Pancreas (tissue), 10 donors: ENCODE data around the gene SLC16A1. TPM values are rescaled to one million over a fixed set of nuclear protein-coding genes. Genes with fewer than 3 reads are reported as not detected.
"Not testable (repeated sequence)": the region's sequence is repeated elsewhere in the genome, so short reads cannot be mapped to it uniquely, and the experiment has no call there.

Experiments
- ATAC-seq, 4 donors: fragments of 200-7000 bp; cut with Tn5 transposase; one replicate each; pipeline versions ENCODE4 v1.8.0 to v1.9.1; 2020; ENCODE audit warnings: mild to moderate bottlenecking in 4 of 4, moderate library complexity in 4 of 4
- DNase-seq, 6 donors: peaks; one replicate each; pipeline ENCODE4 v3.0.0-alpha.2; 2020
- FAIRE-seq: peaks from 2 replicates; lab custom pipeline; 2012; peaks lifted over from hg19 to GRCh38; lab: Jason Lieb, UNC
- H3K27ac ChIP-seq, 4 donors: fragments of 200-600 bp; sonication (generic); 1 replicate in 3 of 4; 2 replicates in 1 of 4; pipeline versions ENCODE4 v1.5.0 to v1.8.0; 2020
- H3K27me3 ChIP-seq, 4 donors: fragments of 200-600 bp; one replicate each; pipeline ENCODE4 v1.8.0; 2021
- H3K36me3 ChIP-seq, 3 donors: fragments of 200-600 bp; sonication (generic) in 1 of 3; one replicate each; pipeline versions ENCODE4 v1.5.0 to v1.8.0; 2020 to 2021
- H3K4me1 ChIP-seq, 3 donors: fragments of 200-600 bp; one replicate each; pipeline ENCODE4 v1.8.0; 2021
- H3K4me3 ChIP-seq, 4 donors: fragments of 200-600 bp; sonication (generic) in 2 of 4; one replicate each; pipeline versions ENCODE4 v1.5.0 to v1.8.0; 2020 to 2021
- H3K9me3 ChIP-seq, 4 donors: fragments of 200-600 bp; one replicate each; pipeline ENCODE4 v1.8.0; 2021
- CTCF ChIP-seq, 4 donors: fragments of 200-600 bp; sonication (generic) in 3 of 4; IDR thresholded peaks; one replicate each; pipeline versions ENCODE4 v1.5.0 to v1.8.0; 2021; ENCODE audit warnings: antibody characterized with exemption in 4 of 4
- whole genome bisulfite sequencing, 2 donors: extraction: QIAGEN DNeasy Blood & Tissue Kit; methylation state at CpG; one replicate each; pipeline ENCODE4 v1.1.7; 2013; 5-methylcytosine and 5-hydroxymethylcytosine counted together
- intact Hi-C, 3 donors: fragments of 100-400 bp; cut with DNase I; formaldehyde crosslinking; loops; one replicate each; pipeline versions ENCODE4 v1.11.1 to v1.14.2; 2022
- polyA plus RNA-seq, 2 donors: library from polyadenylated mRNA; stranded (reverse); fragments of 200-250 nt; gene quantifications; one replicate each; pipeline ENCODE4 v1.2.3, GENCODE V29; 2013
- total RNA-seq, 6 donors: library from RNA; stranded (reverse); fragmentation: NEBNext Ultra II Directional in 4 of 6; extraction: Animal tissue kit (Norgen Biotek cat#: 25700) in 4 of 6; gene quantifications; one replicate each; pipeline versions ENCODE4 v1.2.1 to v1.2.4, GENCODE V29; 2021 to 2023
- donor health status: healthy with polysubstance abuse.
- donor health status: DM: no; HTN: no; CAD: no; lungs with moderate emphysema.
- donor health status: DM: no; HTN: no; CAD: no.
- donor health status: control.
- donor health status: control.
- donor health status: Bipolar disorder and iron deficiency.
- donor health status: DM: yes; HTN: yes; CAD: no.
- donor health status: DM: no; HTN: no; CAD: no.
- donor health status: DM: no; HTN: no; CAD: no.
- donor health status: DM: yes; HTN: yes; CAD: no.

The SLC16A1 gene
- total and polyA plus RNA-seq, 8 donors, result 0.42 to 5.2 (median 2.1) TPM

DNA sequence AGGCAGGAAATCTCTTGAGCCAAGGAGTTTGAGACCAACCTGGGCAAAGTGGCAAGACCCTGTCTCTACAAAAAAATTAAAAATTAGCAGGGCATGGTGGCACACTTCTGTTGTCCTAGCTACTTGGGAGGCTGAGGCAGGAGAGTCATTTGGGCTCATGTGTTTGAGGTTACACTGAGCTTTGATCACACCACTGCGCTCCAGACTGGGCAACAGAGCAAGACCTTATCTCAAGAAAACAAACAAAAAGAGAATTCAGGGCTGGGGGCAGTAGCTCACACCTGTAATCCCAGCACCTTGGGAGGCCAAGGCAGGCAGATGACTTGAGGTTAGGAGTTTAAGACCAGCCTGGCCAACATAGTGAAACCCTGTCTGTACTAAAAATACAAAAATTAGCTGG is 17.8 kb upstream of the SLC16A1 start:
- Histone ChIP-seq H3K4me1 (no peaks in the 10 kb centered on the region), H3K4me3 (no peak overlapping the region), H3K36me3 (no peaks in the 10 kb centered on the region), H3K27ac (no peak overlapping the region), H3K9me3 (no peaks in the 10 kb centered on the region), H3K27me3 (no peaks in the 10 kb centered on the region)
- ATAC-seq (no peak), DNase-seq (no peak), FAIRE-seq (no peak)
- intact Hi-C loops, result no loop called here
- TF ChIP-seq CTCF (IDR thresholded peaks at IDR 0.05), result no peak
- WGBS, 2 donors, result 94 to 95% methylated on average over 1 of the region's 1 CpG

DNA sequence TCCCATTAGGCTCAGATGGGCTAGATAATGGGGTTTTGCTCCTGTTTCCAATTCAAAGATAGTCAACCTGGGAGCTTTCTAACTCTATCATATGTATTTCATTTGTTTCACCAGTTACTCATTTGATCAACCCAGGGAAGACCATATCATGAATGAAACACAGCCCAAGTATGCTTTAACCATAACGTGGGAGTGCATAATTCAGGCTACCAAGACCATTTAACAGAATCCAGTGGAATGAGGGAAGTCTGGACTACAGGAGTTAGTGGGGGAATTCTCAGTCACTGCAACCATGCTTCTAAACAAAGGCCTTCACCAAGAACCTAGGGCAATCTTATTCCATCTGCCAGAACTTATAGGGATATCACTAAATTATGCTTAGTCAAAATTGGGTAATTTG is 15.0 kb upstream of the SLC16A1 start:
- H3K9me3 ChIP-seq, result no peaks in the 10 kb centered on the region
- intact Hi-C loops, result no loop called here
- ATAC-seq (no peak), FAIRE-seq (no peak), DNase-seq (no peak)
- no peak overlapping the region for H3K27ac ChIP-seq
- no peak overlapping the region for H3K4me3 ChIP-seq
- no peaks in the 10 kb centered on the region for H3K4me1 ChIP-seq
- no peaks in the 10 kb centered on the region for H3K27me3 ChIP-seq
- 65 to 78% methylated on average over 1 of the region's 1 CpG for WGBS, 2 donors
- no peak for TF ChIP-seq CTCF (IDR thresholded peaks at IDR 0.05)
- no peaks in the 10 kb centered on the region for H3K36me3 ChIP-seq

GRCh38 chr1:112964347-112964746 is 8.4 kb upstream of the SLC16A1 start:
- H3K27me3 ChIP-seq, result no peaks in the 10 kb centered on the region
- 87 to 89% methylated on average over 4 of the region's 4 CpGs for WGBS, 2 donors
- no peak for ATAC-seq
- DNase-seq, result no peak
- intact Hi-C loops, result no loop called here
- no peaks in the 10 kb centered on the region for H3K4me1 ChIP-seq
- no peaks in the 10 kb centered on the region for H3K9me3 ChIP-seq
- TF ChIP-seq CTCF (IDR thresholded peaks at IDR 0.05), result no peak
- H3K36me3 ChIP-seq, result no peaks in the 10 kb centered on the region
- FAIRE-seq, result no peak
- no peak overlapping the region for H3K27ac ChIP-seq
- H3K4me3 ChIP-seq, result no peak overlapping the region

- ATAC-seq, result no peak
- whole genome bisulfite sequencing, 2 donors, result 96 to 97% methylated on average over 4 of the region's 4 CpGs
These were observed 5.1 kb upstream of the SLC16A1 start for GRCh38 chr1:112961072-112961471.

DNA sequence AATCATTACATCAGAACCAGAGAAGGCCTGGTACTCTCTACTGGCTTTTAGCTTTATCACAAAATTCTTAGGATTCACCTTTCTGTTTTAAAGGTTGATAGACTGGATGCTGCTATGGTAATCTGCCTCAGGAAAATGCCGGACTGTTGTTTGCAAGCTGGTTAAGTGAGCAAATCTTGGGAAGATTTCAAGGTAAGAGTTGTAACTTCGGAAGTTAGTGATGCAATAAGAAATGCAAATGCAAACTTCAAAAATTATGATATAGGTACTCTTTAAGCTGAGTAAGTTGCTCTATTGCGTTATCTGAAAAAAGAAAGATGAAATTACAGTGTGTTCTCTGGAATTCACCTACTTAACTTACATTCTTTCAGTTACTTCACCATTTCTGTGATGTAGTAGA is 4.4 kb upstream of the SLC16A1 start:
- intact Hi-C loops, result no loop called here
- Histone ChIP-seq H3K27ac (no peak overlapping the region), H3K27me3 (no peaks in the 10 kb centered on the region), H3K4me1 (no peaks in the 10 kb centered on the region), H3K9me3 (no peaks in the 10 kb centered on the region), H3K4me3 (no peak overlapping the region), H3K36me3 (no peaks in the 10 kb centered on the region)
- TF ChIP-seq CTCF (IDR thresholded peaks at IDR 0.05), result no peak
- DNase-seq, result no peak
- ATAC-seq, result no peak
- 80 to 85% methylated on average over 3 of the region's 3 CpGs for WGBS, 2 donors
- no peak for FAIRE-seq

More at GRCh38 chr1:112961072-112961471, 5.1 kb upstream of the SLC16A1 start:
- Histone ChIP-seq H3K27ac (no peak overlapping the region), H3K4me3 (no peak overlapping the region), H3K27me3 (no peaks in the 10 kb centered on the region), H3K9me3 (no peaks in the 10 kb centered on the region), H3K4me1 (no peaks in the 10 kb centered on the region), H3K36me3 (no peaks in the 10 kb centered on the region)
- intact Hi-C loops, result no loop called here
- no peak for DNase-seq
- no peak for FAIRE-seq
- no peak for TF ChIP-seq CTCF (IDR thresholded peaks at IDR 0.05)

DNA sequence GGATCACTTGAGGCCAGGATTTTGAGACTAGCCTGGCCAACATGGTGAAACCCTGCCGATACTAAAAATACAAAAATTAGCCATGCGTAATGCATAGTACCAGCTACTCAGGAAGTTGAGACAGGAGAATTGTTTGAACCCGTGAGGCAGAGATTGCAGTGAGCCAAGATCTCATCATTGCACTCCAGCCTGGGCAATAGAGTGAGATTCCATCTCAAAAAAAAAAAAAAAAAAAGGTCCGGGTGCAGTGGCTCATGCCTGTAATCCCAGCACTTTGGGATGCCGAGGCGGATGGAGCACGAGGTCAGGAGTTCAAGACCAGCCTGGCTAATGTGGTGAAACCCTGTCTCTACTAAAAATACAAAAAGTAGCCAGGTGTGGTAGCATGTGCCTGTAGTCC is 2.2 kb upstream of the SLC16A1 start:
- H3K27ac ChIP-seq, FAIRE-seq, H3K27me3 ChIP-seq, H3K9me3 ChIP-seq, ATAC-seq, DNase-seq, H3K36me3 ChIP-seq, intact Hi-C loops, H3K4me3 ChIP-seq, H3K4me1 ChIP-seq: not testable (repeated sequence)
- WGBS, 2 donors, result 91 to 95% methylated on average over 6 to 7 of the region's 7 CpGs
